CD4-positive, alpha-beta T cell treated with Interleukin-4 for 1 hour (primary cell): ENCODE data around the gene CD28.
"Not testable (repeated sequence)": the region's sequence is repeated elsewhere in the genome, so short reads cannot be mapped to it uniquely, and the experiment has no call there.

Experiments used
- DNase-seq, 2 donors: peaks; one replicate each; pipeline ENCODE4 v3.0.0-alpha.2; 2020 to 2022

CD28 gene

DNA sequence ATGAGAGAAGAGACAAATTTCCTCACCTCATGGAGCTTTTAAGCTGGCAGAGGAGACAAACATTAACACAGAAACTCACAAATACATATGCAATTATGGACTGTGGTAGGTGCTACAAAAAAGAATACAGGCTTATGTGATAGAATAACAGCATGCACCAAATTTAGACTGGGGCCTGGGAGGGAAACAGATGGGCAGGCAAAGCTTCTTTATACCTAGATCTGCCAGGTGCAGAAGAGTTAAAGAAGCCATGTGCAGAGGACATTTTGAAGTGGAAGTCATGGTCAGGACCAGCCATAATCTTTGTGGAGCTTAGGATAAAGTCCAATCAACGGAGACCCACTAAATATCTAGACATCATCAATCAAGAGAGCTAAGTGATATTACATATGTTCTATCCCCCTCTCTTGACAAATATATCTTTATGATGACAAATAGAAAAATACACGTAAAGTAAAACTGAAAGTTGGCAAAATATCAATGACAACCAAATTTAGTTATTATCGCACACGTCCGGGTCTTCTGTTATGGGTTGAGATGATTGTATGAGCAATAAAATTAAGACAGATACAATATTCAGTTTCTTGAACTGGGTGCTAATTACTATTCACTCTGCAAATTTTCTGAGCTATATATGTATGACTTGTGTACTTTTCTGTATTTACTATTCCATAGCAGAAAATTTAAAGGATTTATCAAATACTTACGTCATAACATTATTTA, 44.1 kb downstream of the CD28 start:
- no peak for DNase-seq

DNA sequence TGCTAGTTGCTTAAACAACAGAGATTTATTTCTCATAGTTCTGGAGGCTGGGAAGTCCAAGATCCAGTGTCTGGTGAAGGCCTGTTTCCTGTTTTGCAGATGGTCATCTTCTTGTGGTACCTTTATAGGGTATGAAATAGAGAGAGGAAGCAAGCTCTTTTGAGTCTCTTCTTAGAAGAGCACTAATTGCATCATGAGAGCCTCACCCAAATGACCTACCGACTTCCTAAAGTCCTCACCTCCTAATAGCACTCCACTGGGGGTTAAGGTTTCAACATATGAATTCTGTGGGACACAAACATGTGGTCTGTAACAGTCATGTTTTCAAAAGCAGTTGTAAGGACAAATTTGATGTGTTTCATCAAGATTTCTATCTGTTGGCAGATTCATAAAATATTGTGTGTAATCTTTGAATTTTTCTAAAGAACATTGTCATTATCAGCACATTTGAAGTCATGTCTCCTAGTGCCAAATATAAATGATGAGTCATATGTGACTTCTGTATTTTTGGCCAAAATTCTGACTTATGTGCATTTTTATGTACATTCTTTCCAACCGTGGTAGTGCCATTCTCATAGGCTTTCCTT, 45.3 kb downstream of the CD28 start:
- DNase-seq = no peak

DNA sequence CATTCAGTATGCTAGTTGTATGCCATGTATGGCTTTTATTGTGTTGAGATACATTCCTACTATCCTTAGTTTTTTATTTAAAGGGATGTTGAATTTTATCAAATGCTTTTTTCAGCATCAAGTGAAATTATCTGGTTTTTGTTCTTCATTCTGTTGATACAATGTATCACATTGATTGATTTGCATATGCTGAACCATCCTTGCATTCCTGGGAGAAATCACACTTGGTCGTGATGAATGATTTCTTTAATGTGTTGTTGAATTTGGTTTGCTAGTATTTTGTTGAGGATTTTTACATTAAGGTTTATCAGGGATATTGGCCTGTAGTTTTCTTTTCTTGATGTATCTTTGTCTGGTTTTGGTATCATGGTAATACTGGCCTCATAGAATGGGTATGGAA, 49.7 kb downstream of the CD28 start:
- no peak for DNase-seq

DNA sequence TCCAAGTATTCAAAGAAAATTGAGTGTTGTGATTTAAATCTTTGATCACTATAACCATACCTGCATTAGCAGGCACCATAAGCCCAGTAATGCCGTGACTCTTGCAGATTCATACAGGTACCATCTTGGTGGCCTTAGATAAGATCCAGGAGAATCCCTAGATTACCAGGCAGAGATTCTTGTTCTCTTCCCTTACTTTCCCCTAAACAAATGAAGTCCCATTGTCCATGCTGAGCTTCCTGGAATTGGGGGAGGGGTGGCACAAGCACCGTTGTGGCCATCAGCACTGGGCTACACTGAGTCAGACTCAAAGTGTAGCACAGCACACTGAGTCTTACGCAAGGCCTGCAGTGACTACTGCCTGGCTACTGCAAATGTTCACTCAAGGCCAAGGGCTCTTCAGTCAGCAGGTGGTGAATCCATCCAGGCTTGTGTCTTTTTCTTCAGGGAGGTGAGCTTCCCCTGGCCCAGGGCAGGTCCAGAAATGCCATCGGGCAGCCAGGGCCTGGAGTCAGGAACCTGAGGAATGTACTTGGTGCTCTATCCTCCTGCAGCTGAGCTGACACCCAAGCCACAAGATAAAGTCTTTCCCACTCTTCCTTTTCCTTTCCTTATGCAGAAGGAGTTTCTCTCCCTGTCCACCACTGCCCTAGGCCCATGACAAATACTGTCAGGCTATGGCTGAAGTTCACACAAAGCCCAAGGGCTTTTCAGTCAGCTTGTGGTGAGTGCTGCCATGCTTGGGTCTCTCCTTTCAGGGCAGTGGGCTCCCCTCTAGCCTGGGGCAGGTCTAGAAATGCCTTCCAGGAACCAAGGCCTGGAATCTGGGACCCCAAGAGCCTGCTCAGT, 52.6 kb downstream of the CD28 start:
- DNase-seq = no peak

DNA sequence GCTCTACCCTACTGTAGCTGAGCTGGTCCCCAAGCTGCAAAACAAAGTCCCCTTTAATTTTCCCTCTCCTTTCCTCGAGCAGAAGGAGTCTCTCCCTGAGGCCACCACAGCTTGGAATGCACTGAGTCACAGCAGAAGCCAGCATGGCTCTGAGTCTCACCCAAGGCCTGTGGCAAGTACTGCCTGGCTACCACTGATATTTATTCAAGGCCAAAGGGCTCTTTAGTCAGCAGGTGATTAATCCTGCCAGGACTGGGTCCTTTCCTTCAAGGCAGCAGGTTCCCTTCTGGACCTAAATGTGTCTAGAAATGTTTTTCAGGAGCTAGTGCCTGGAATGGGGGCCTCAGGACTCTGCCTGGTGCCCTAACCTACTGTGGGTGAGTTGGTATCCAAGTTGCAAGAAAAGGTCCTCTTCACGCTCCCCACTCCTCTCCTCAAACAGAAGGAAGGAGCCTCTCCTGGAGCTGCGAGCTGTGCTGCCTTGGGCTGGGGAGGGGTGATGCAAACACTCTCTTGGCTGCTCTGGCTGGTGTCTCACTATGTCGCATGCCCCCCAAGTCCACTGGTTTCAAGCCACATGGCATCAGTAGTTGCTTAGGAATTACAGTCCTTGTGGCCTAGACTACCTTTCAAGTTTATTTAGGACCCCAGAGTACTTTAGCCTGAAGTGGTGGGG, 53.4 kb downstream of the CD28 start:
- DNase-seq = no peak

DNA sequence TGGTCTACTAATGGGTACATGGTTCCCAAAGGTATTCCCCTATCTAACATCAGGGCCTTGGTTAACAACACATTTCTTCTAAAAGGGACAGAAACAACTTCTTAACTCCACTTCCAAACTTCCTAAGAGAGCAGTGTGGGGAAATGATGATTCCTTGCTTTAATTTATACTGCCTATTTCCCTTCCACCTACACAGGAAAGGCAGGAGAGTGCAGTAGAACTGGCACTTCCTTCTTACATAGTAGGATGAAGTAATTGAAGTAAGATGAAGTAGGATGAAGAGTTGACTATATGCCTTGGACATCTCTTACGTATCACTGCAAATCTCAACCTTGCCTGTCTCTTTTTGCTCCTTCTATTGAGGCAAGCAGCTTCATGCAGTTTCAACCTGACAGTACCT, 54.7 kb downstream of the CD28 start:
- DNase-seq = no peak

DNA sequence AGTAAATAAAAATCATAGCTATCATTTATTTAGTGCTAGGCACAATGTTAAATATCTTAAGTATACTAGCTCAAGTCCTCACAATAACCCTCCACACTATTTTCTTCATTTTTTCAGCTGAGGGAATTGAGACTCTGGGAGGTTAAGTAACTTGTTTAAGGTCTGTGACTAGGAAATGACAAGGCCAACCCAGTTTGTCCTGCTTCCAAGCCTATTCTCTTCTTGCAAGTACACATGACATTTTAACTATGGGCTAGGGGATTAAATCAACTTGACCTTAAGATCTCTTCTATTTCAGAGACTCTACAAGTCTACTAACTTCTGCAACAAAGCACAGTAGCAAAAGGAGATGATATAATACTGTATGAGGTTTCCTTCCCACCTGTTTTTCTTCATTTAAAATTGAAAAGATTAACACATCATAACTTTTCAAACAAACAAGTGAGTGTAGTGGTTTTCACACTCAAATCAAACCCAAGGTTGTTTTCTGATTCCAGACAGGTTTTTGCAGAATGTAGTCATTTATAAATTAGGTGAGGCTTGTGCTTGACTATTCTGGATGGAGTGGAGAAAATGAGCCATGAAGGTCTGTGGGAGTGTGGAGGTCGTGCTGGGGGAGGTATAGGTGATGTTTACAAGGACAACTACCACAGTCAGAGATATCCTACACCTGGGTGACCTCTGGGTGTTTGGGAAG, 57.0 kb downstream of the CD28 start:
- no peak for DNase-seq

DNA sequence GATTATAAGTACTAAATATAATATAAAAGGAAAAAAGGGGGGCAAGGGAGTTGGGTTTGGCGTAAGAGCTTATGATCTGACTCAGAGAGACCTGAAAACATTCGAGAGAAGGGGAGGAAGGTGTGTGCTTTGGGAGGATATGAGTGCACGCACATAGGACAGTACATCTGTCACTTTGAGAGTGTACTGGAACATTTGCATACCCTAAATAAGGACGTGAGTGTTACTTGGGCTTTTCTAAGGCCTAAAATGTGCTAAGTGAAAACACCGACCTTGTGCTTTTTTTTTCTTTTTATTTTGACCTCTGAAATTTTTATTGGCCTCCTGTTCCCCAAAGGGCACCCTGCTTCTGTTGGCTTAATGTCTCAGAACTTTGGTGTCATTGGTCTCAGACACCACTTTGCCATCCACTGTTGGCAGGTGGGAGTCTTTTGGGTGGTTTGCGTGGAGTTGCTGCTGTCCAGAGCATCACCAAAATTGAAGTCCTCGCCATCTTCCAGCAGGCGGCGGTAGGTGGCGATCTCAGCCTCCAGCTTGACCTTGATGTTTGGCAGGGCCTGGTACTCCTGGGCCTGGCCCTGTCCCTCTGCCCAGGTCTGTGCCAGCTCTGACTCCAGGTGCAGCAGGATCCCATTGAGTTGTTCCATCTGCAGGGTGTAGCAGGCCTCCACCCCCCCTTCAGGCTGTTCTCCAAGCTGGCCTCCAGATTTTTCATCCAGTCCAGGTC, 57.7 kb downstream of the CD28 start:
- DNase-seq = peak in 1 of 2 donors; percentile 35

DNA sequence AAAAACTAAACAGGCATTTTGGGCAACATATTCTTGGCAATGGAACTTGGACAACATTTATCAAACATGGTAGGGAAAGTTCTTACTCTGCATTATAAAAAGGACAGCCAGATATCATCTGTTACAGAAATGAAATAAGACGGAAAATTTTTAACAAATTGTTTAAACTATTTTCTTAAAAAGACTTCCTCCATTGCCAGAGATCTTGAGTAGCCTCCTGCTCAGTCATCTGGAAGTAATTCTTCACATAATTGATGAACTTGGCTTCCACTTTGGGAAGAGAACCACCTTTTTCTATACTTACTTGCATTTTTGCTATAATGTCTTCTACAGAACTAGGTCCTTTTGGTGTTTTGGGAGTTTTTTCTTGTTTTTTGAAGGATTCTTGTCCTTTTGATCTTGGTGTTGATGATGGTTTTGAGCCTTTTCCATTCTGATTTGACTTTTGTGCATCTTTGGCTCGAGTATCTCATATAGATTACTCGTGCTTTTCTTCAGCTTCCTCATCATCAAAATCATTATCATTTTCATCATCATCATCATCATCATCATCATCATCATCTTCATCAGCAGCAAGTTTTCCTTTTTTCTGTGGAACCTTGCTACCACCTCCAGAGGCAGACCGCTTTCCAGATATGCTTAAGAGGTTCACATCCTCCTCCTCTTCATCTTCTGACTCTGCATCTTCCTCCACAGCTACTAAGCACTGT, 66.2 kb downstream of the CD28 start:
- no peak for DNase-seq

DNA sequence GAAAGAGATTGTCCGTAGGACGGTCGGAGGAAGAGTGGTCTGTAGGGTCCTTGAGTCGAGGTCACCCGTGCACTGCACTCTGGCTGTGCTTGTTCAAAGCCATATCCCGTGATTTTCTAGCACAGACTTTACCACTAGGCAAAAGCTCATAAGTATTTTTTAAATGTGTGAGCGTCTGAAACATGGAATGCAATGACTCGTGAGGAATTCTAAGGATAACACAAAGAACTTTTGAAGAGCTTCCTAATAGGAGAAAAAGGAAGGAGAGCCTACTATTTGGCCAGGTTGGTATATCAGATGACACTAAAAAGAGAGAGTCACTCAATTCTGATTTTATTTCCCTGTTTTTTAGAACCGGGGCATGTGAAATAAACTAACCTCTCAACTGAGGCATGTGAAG, 68.3 kb downstream of the CD28 start:
- no peak for DNase-seq

DNA sequence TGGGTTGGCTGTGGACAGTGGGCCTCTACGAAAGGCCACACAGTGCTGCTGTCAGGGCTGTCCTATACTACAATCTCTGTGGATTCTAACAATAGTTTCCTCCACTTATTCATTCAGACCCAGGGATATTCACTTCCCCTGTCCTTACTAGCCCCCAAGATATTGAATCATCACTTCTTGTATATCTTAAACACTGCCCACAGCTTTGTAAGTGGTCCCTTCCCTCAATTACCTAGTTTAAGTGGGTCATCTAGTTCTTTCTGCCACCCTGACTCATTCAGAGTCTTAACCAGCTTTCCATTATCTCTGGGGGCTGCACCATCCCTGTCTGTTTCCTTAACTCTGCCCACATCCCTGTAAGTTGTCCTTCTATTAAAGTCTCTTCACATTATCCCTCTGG, 69.2 kb downstream of the CD28 start:
- no peak for DNase-seq

DNA sequence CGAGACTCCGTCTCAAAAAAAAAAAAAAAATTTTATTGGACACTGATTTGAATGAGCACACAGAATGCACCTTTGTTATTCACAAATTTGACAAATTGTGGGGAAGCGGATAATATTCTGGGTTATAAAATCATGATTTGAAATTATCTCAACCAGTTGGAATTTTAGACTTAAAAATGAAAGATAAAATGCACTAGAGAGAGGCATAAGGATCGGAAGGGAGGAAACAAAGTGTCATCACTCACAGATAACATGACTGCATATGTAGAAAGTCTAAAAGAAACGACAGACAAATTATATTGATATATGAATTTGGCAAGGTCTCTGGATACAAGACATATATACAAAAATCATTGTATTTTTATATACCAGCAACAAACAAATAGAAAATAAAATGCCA, 70.6 kb downstream of the CD28 start:
- DNase-seq = no peak

DNA sequence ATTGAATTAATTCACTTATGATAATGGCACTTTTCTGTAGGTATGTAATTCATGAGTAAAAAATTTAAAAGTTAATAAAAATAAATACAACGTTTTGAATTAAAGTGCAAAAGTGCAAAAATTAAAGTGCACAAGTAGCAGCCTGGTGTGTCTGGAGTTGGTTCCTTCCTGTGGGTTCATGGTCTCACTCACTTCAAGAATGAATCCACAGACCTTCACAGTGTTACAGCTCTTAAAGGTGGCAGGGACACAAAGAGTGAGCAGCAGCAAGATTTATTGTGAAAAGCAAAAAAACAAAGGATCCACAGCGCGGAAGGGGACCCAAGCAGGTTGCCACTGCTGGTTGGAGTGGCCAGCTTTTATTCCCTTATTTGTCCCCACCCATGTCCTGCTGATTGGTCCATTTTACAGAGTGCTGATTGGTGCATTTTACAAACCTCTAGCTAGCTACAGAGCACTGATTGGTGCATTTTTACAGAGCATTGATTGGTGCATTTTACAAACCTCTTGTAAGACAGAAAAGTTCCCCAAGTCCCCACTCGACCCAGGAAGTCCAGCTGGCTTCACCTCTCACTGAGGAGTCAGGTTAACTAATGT, 73.1 kb downstream of the CD28 start:
- DNase-seq = not testable (repeated sequence)

DNA sequence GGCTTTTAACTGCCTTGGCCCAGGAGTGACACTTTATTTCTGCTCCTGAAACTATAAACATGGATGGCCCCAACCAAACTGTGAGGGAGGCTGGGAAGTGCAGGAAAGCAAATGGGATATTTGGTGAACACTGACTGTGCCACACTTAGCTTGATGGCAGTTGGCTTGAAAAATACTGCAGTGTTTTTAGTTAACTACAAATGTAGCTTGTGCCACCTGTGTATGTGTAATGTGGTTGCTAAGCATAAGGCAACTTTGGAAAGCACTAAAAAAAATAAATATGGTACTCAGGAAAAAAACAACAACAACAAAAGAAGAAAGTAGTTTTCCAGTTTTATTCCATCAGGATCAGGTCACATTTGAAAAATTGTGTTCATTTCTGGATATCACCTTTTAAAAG, 73.8 kb downstream of the CD28 start:
- DNase-seq = no peak

DNA sequence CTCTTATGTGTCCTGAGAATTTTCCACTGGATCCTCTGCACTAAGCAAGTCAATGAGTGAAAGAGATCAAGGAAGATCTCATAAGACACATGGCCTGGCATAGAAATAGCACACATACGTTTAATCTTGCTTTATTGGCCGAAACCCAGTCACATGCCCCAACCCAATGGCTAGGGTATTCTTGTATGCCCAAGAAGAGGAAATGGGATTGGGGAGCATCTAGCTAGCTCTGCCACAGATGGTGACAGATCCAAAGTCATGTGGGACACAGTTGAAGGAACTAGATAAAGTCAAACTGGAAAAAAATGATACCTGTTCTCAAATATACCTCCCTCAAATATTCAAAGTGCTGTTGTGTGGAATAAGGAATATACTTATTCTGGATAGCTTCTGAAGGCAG, 74.7 kb downstream of the CD28 start:
- no peak for DNase-seq

DNA sequence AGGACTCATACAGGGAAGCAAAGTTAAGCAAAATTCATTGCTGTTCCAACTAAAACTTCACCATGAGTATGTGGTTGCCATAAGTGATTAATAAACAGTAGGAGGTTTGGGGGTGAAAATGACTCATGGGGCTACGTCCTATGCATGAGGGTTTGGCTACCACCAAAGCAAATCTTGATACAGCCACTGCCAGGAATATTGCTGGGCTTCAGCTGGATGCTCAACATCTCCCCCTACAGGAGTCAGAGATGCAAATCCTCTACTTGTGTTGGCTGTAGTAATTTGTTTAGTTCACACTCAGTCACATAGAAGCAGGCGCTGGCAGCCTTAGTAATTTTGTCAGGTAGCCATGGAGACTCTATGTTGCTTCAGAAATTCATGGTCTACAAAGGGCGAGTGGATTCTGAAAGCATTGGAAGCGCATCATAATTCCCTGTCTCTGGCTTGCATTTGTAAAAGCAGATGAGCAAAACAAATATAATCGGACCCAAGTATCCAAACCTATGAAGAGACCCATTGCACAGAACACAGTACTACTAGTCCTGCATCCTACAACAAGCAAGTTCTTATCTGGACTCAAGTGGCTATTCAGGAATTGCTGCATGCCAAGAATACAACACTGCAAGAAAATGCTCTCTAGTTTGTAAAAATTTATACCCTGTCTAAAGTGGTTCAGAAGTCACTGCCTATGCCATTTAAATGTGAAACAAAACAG, 76.0 kb downstream of the CD28 start:
- peak; percentile 74 to 81 for DNase-seq

DNA sequence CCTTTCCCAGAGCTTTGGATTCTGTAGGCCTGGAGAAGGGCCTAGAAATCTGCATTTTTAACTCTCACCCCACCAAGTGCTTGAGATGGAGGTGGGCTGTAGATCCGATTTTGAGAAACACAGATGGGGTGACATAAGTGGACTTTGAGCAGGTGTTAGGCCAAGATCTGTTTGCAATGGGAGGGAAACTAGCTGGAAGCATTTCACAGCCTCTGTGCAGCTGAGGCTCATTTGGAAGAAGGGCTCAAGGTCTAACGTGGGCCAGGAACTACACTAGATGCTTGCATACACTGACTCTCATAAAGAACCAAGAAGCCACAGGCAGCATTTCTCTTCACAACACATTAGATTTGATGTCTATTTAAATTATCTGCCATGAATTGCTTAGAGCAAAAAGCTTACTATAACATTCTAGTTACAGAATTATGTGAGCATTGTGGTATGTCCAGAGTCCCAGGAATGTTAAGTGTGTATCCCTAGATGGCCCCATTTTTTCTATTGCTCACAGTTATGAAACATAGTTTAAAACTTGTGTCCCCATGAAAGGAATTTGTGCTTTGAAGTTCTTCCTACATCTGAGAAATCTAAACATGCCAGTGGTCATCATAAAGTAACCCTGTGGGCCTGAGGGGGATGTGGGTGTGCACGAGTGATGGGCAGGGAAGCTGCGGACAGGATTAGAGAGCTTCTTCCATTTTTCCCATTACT, 77.2 kb downstream of the CD28 start:
- DNase-seq = no peak

DNA sequence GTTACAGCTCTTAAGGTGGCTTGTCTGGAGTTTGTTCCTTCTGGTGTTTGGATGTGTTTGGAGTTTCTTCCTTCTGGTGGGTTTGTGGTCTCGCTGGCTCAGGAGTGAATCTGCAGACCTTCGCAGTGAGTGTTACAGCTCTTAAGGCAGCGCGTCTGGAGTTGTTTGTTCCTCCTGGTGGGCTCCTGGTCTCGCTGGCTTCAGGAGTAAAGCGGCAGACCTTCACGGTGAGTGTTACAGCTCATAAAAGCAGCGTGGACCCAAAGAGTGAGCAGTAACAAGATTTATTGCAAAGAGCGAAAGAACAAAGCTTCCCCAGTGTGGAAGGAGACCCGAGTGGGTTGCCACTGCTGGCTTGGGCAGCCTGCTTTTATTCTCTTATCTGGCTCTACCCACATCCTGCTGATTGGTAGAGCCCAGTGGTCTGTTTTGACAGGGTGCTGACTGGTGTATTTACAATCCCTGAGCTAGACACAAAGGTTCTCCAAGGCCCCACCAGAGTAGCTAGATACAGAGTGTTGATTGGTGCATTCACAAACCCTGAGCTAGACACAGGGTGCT, 78.4 kb downstream of the CD28 start:
- not testable (repeated sequence) for DNase-seq

DNA sequence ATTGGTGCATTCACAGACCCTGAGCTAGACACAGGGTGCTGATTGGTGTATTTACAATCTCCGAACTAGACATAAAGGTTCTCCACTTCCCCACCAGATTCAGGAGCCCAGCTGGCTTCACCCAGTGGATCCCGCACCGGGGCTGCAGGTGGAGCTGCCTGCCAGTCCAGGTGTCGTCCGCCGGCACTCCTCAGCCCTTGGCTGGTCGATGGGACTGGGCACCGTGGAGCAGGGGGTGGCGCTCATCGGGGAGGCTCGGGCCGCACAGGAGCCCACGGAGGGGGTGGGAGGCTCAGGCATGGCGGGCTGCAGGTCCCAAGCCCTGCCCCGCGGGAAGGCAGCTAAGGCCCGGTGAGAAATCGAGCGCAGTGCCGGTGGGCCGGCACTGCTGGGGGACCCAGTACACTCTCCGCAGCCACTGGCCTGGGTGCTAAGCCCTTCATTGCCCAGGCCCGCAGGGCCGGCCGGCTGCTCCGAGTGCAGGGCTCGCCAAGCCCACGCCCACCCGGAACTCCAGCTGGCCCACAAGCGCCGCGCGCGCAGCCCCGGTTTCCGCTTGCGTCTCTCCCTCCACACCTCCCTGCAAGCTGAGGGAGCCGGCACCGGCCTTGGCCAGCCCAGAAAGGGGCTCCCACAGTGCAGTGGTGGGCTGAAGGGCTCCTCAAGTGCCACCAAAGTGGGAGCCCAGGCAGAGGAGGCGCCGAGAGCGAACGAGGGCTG, 79.1 kb downstream of the CD28 start:
- DNase-seq = not testable (repeated sequence)
